HEK293T (cell line): Measurements from ENCODE around the gene CHST12.

Experiments used
- CTCF ChIA-PET: fragments of 350-600 bp; formaldehyde crosslinking; extraction: SDS; loops from one replicate; lab custom pipeline; 2021; ENCODE audit warnings: antibody characterized with exemption, inconsistent platforms; lab: Yijun Ruan, JAX
- POLR2A ChIA-PET: fragments of 350-600 bp; formaldehyde crosslinking; extraction: SDS; loops from one replicate; lab custom pipeline; 2020; ENCODE audit warnings: antibody characterized with exemption, inconsistent platforms; lab: Yijun Ruan, JAX
- DNase-seq: peaks from one replicate; pipeline ENCODE4 v3.0.0; 2012; ENCODE audit warnings: mixed read lengths; ENCODE audit errors: extremely low spot score
- CTBP1 ChIP-seq: fragments of 450-650 bp; IDR thresholded peaks from 2 replicates; pipeline ENCODE4 v1.6.1; 2016; ENCODE audit warnings: borderline replicate concordance
- ELF4 ChIP-seq: fragments of 450-650 bp; IDR thresholded peaks from 2 replicates; pipeline ENCODE4 v1.6.1; 2017; ENCODE audit warnings: antibody characterized with exemption
- FOXA1 ChIP-seq: fragments of 450-650 bp; IDR thresholded peaks from 2 replicates; pipeline ENCODE4 v1.6.1; 2016; ENCODE audit warnings: mild to moderate bottlenecking
- L3MBTL2 ChIP-seq: fragments of 450-650 bp; conservative IDR thresholded peaks from 2 replicates; pipeline ENCODE4 v1.6.1; 2016; ENCODE audit warnings: mild to moderate bottlenecking
- SUZ12 ChIP-seq: fragments of 450-650 bp; IDR thresholded peaks from 2 replicates; pipeline ENCODE4 v1.6.1; 2016; ENCODE audit warnings: mild to moderate bottlenecking
- TARDBP ChIP-seq: fragments of 450-650 bp; IDR thresholded peaks from 2 replicates; pipeline ENCODE4 v1.6.1; 2016
- ZNF384 ChIP-seq: fragments of 450-650 bp; IDR thresholded peaks from 2 replicates; pipeline ENCODE4 v1.6.1; 2016

CHST12 gene

GRCh38 chr7:2497500-2498336 lies 94.3 kb downstream of the CHST12 start:
- ChIA-PET POLR2A (no interaction called here), CTCF (no interaction called here)
- no peak for DNase-seq
- no peak for TF ChIP-seq ZNF384
- no peak for TF ChIP-seq FOXA1
- TF ChIP-seq TARDBP, result no peak
- no peak for TF ChIP-seq ELF4
- TF ChIP-seq CTBP1, result no peak
- no peak for TF ChIP-seq L3MBTL2
- TF ChIP-seq SUZ12, result no peak
